SU-DHL-6 (cell line): Measurements from ENCODE around the gene POLR1D.

Experiments used
- H2AFZ ChIP-seq: fragments of 200-600 bp; sonication (generic); 2 replicates; pipeline ENCODE4 v1.6.1; 2014; ENCODE audit warnings: low read depth, mild to moderate bottlenecking, moderate library complexity, mixed read lengths, antibody characterized with exemption, low read length; ENCODE audit not compliant: severe bottlenecking
- H3F3A ChIP-seq: fragments of 200-600 bp; shearing (Covaris generic); 2 replicates; pipeline ENCODE4 v1.6.0; 2016; ENCODE audit warnings: antibody characterized with exemption, mild to moderate bottlenecking; ENCODE audit not compliant: insufficient read depth
- H3K27ac ChIP-seq: fragments of 200-600 bp; sonication (generic); 2 replicates; pipeline ENCODE4 v1.5.1; 2016; ENCODE audit warnings: low read depth, mild to moderate bottlenecking, low read length, moderate library complexity, mixed read lengths
- H3K27me3 ChIP-seq: fragments of 200-600 bp; sonication (generic), shearing (Covaris generic); 2 replicates; pipeline ENCODE4 v1.6.0; 2014; ENCODE audit warnings: mild to moderate bottlenecking, low read length
- H3K36me3 ChIP-seq: fragments of 200-600 bp; sonication (generic); 2 replicates; pipeline ENCODE4 v1.6.1; 2014; ENCODE audit warnings: mild to moderate bottlenecking, low read length, mixed read lengths
- H3K4me2 ChIP-seq: fragments of 300-600, 200-600 bp; shearing (Covaris generic), sonication (generic); 2 replicates; pipeline ENCODE4 v1.6.0; 2014; ENCODE audit warnings: low read length, low read depth, mild to moderate bottlenecking; ENCODE audit not compliant: poor library complexity, severe bottlenecking
- H3K4me3 ChIP-seq: fragments of 200-600 bp; sonication (generic); 2 replicates; pipeline ENCODE4 v1.5.1; 2014; ENCODE audit warnings: antibody characterized with exemption, low read length, mild to moderate bottlenecking, mixed read lengths; ENCODE audit not compliant: insufficient read depth, poor library complexity, severe bottlenecking
- H3K79me2 ChIP-seq: fragments of 200-600 bp; sonication (generic); 2 replicates; pipeline ENCODE4 v1.6.1; 2014; ENCODE audit warnings: mild to moderate bottlenecking, low read length, moderate library complexity; ENCODE audit not compliant: insufficient read depth
- H3K9ac ChIP-seq: fragments of 200-600 bp; sonication (generic); 2 replicates; pipeline ENCODE4 v1.7.0; 2014; ENCODE audit warnings: mild to moderate bottlenecking, low read length
- H3K9me2 ChIP-seq: fragments of 200-600 bp; sonication (generic); replicated peaks from 2 replicates; pipeline ENCODE4 v1.6.1; 2014; ENCODE audit warnings: low read length; ENCODE audit not compliant: insufficient read depth
- H3K9me3 ChIP-seq: fragments of 200-600 bp; sonication (generic); 2 replicates; pipeline ENCODE4 v1.6.1; 2014; ENCODE audit warnings: low read length, mixed read lengths; ENCODE audit not compliant: insufficient read depth
- H4K20me1 ChIP-seq: fragments of 200-600 bp; sonication (generic); 2 replicates; pipeline ENCODE4 v1.6.1; 2014; ENCODE audit warnings: low read depth, mild to moderate bottlenecking, antibody characterized with exemption, low read length, moderate library complexity, mixed read lengths
- CTCF ChIP-seq: fragments of 200-600 bp; sonication (generic); IDR thresholded peaks from one replicate; pipeline ENCODE4 v1.5.1; 2017; ENCODE audit warnings: antibody characterized with exemption, mild to moderate bottlenecking, low read length, moderate library complexity; ENCODE audit not compliant: insufficient read depth, poor library complexity, severe bottlenecking
- EZH2phosphoT487 ChIP-seq: fragments of 200-600 bp; sonication (generic), shearing (Covaris generic); conservative IDR thresholded peaks from 2 replicates; pipeline ENCODE4 v1.6.1; 2018; ENCODE audit warnings: mild to moderate bottlenecking, antibody characterized with exemption, low read length, moderate library complexity, mixed read lengths

Gene POLR1D

GRCh38 chr13:27670861-27671260 lies 49.2 kb downstream of the POLR1D start:
- Histone ChIP-seq H3K9me2 (no peaks in the 10 kb centered on the region; the same call in 1 of the 2 replicates), H2AFZ (no peak overlapping the region), H3F3A (no peaks in the 10 kb centered on the region), H3K27ac (no peak overlapping the region), H3K36me3 (no peaks in the 10 kb centered on the region; the same call in 1 of the 2 replicates), H3K4me3 (no peak overlapping the region), H3K27me3 (no peaks in the 10 kb centered on the region), H3K9me3 (no peaks in the 10 kb centered on the region), H3K9ac (no peak overlapping the region), H4K20me1 (no peaks in the 10 kb centered on the region), H3K4me2 (no peak overlapping the region), H3K79me2 (no peaks in the 10 kb centered on the region)
- TF ChIP-seq EZH2phosphoT487 = no peak
- no peak for TF ChIP-seq CTCF

DNA sequence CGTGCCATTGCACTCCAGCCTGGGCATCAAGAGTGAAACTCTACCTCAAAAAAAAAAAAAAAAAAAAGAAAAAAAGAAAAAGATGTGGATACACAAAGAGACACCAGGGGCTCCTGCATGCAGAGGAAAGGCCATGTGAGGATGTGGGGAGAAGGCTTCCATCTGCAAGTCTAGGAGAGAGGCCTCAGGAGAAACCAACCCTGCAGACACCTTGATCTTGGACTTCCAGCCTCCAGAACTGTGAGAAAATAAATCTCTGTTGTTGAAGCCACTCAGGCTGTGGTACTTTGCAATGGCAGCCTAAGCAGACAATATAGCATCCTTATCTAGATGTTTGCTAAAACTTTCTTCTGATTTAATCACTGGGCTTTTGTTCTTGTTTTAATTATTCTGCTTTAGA lies 50.3 kb downstream of the POLR1D start:
- no peak overlapping the region for H3K9ac ChIP-seq
- TF ChIP-seq CTCF (no peak), EZH2phosphoT487 (no peak)
- H3K4me2 ChIP-seq = no peak overlapping the region
- H3K79me2 ChIP-seq = no peaks in the 10 kb centered on the region
- no peaks in the 10 kb centered on the region; the same call in 1 of the 2 replicates for H3K9me2 ChIP-seq
- H3F3A ChIP-seq = no peaks in the 10 kb centered on the region
- H2AFZ ChIP-seq = no peak overlapping the region
- no peaks in the 10 kb centered on the region for H4K20me1 ChIP-seq
- H3K27ac ChIP-seq = no peak overlapping the region
- no peak overlapping the region for H3K4me3 ChIP-seq
- H3K9me3 ChIP-seq = no peaks in the 10 kb centered on the region
- H3K36me3 ChIP-seq = no peaks in the 10 kb centered on the region
- no peaks in the 10 kb centered on the region for H3K27me3 ChIP-seq
